GM23248 (cell line): ENCODE measurements around the gene AP3D1. TPM values are rescaled to one million over a fixed set of nuclear protein-coding genes. Genes with fewer than 3 reads are reported as not detected.

Source experiments
- DNase-seq: peaks from one replicate; pipeline ENCODE4 v3.0.0-alpha.2; 2015
- H2AFZ ChIP-seq: fragments of 200-600 bp; sonication (generic); 2 replicates; pipeline ENCODE4 v1.6.1; 2016; ENCODE audit warnings: antibody characterized with exemption
- H3F3A ChIP-seq: fragments of 200-600 bp; sonication (generic); 2 replicates; pipeline ENCODE4 v1.6.1; 2016; ENCODE audit warnings: mild to moderate bottlenecking, antibody characterized with exemption, mixed run types; ENCODE audit not compliant: insufficient read depth
- H3K27ac ChIP-seq: fragments of 200-600 bp; sonication (generic); 2 replicates; pipeline ENCODE4 v1.5.1; 2016; ENCODE audit warnings: mild to moderate bottlenecking
- H3K27me3 ChIP-seq: fragments of 200-600 bp; sonication (generic); replicated peaks from 2 replicates; pipeline ENCODE4 v1.6.1; 2016; ENCODE audit warnings: mild to moderate bottlenecking; ENCODE audit not compliant: insufficient read depth
- H3K36me3 ChIP-seq: fragments of 200-600 bp; sonication (generic); 2 replicates; pipeline ENCODE4 v1.6.1; 2016; ENCODE audit warnings: low read depth, mild to moderate bottlenecking
- H3K4me1 ChIP-seq: fragments of 200-600 bp; sonication (generic); 2 replicates; pipeline ENCODE4 v1.6.1; 2016; ENCODE audit warnings: mild to moderate bottlenecking; ENCODE audit not compliant: insufficient read depth
- H3K4me2 ChIP-seq: fragments of 200-600 bp; sonication (generic); one replicate; pipeline ENCODE4 v1.6.1; 2016; ENCODE audit warnings: mild to moderate bottlenecking; ENCODE audit not compliant: unreplicated experiment
- H3K4me3 ChIP-seq: fragments of 200-600 bp; sonication (generic); 2 replicates; pipeline ENCODE4 v1.5.1; 2016; ENCODE audit warnings: mild to moderate bottlenecking
- H3K79me2 ChIP-seq: fragments of 200-600 bp; sonication (generic); 2 replicates; pipeline ENCODE4 v1.6.1; 2016; ENCODE audit warnings: mild to moderate bottlenecking; ENCODE audit not compliant: insufficient read depth
- H3K9ac ChIP-seq: fragments of 200-600 bp; sonication (generic); 2 replicates; pipeline ENCODE4 v1.6.1; 2016; ENCODE audit warnings: mild to moderate bottlenecking
- H3K9me2 ChIP-seq: fragments of 200-600 bp; sonication (generic); 2 replicates; pipeline ENCODE4 v1.6.1; 2016; ENCODE audit warnings: mixed run types, mild to moderate bottlenecking, moderate library complexity; ENCODE audit not compliant: insufficient read depth
- H3K9me3 ChIP-seq: fragments of 200-600 bp; sonication (generic); one replicate; pipeline ENCODE4 v1.6.1; 2017; ENCODE audit warnings: low read depth
- H4K20me1 ChIP-seq: fragments of 200-600 bp; sonication (generic); 2 replicates; pipeline ENCODE4 v1.6.0; 2016; ENCODE audit not compliant: insufficient read depth
- EZH2 ChIP-seq: fragments of 200-600 bp; sonication (generic); IDR thresholded peaks from 2 replicates; pipeline ENCODE4 v1.6.1; 2018; ENCODE audit warnings: antibody characterized with exemption, mild to moderate bottlenecking; ENCODE audit not compliant: insufficient read depth, poor library complexity, severe bottlenecking
- EZH2phosphoT487 ChIP-seq: fragments of 200-600 bp; sonication (generic); IDR thresholded peaks from 2 replicates; pipeline ENCODE4 v1.6.1; 2018; ENCODE audit warnings: antibody characterized with exemption, moderate library complexity, mild to moderate bottlenecking, low read depth; ENCODE audit not compliant: insufficient read depth
- WGBS, 2 experiments: methylation state at CpG; one replicate each; pipeline ENCODE4 v1.1.6; 2015 to 2017; ENCODE audit warnings: low lambda C conversion rate in 2 of 2, low coverage in 1 of 2; ENCODE audit errors: missing lambda C conversion rate in 2 of 2; 5-methylcytosine and 5-hydroxymethylcytosine counted together
- in situ Hi-C: fragments of 300-500 bp; cut with MboI; formaldehyde crosslinking; loops from 2 replicates; pipeline ENCODE4 v1.15.0; 2020
- polyA plus RNA-seq: library from polyadenylated mRNA; unstranded; fragments of >200 nt; fragmentation: Nextera tagmentation; extraction: Ambion mirVana; gene quantifications from 2 replicates; pipeline ENCODE4 v1.2.1, GENCODE V29; 2016
- total RNA-seq: library from RNA; depleted of rRNA; stranded (reverse); fragments of >200 nt; shearing (Covaris generic); gene quantifications from 2 replicates; pipeline ENCODE4 v1.2.3, GENCODE V29; 2014

Gene AP3D1
- total and polyA plus RNA-seq, 2 experiments from 2014 or later: 79.0 to 97.6 TPM

- no peaks in the 10 kb centered on the region for H4K20me1 ChIP-seq
- no peak for TF ChIP-seq EZH2phosphoT487
- no peak for TF ChIP-seq EZH2
- peak overlapping the region; percentile 63 for H3K4me3 ChIP-seq
- H3K4me1 ChIP-seq: peaks cover 30% of the 10 kb centered on the region
- peak overlapping the region; percentile 65 for H3K4me2 ChIP-seq
- H2AFZ ChIP-seq: peak overlapping the region; percentile 71
- peak; percentile 78 for DNase-seq
- H3K36me3 ChIP-seq: no peaks in the 10 kb centered on the region
- no peaks in the 10 kb centered on the region for H3K9me2 ChIP-seq
- no peaks in the 10 kb centered on the region for H3K79me2 ChIP-seq
- WGBS, 2 experiments: 8 to 23% methylated on average over 7 to 21 of the region's 22 CpGs
- no peaks in the 10 kb centered on the region for H3K27me3 ChIP-seq
- peaks cover 11% of the 10 kb centered on the region for H3F3A ChIP-seq
- H3K9me3 ChIP-seq: no peaks in the 10 kb centered on the region
- peak overlapping the region; percentile 87 for H3K9ac ChIP-seq
- peak overlapping the region; percentile 76 for H3K27ac ChIP-seq
- in situ Hi-C loops: no loop called here
Observed at GRCh38 chr19:2055931-2056836, 95.2 kb downstream of the AP3D1 start.

- no peak overlapping the region for H3K4me3 ChIP-seq
- H3K79me2 ChIP-seq: peaks cover 9% of the 10 kb centered on the region
- H3K4me1 ChIP-seq: peaks cover 18% of the 10 kb centered on the region
- H3K27me3 ChIP-seq: no peaks in the 10 kb centered on the region
- no peak overlapping the region for H3K9ac ChIP-seq
- no peak for TF ChIP-seq EZH2phosphoT487
- TF ChIP-seq EZH2: no peak
- in situ Hi-C loops: no loop called here
- H3K9me3 ChIP-seq: no peaks in the 10 kb centered on the region
- no peak overlapping the region for H3K27ac ChIP-seq
- DNase-seq: no peak
- H4K20me1 ChIP-seq: no peaks in the 10 kb centered on the region
- H3K9me2 ChIP-seq: no peaks in the 10 kb centered on the region
- 74 to 79% methylated on average over 7 to 8 of the region's 8 CpGs for WGBS, 2 experiments
- no peak overlapping the region for H2AFZ ChIP-seq
- H3K36me3 ChIP-seq: no peaks in the 10 kb centered on the region
- no peak overlapping the region for H3K4me2 ChIP-seq
- H3F3A ChIP-seq: 0 out of 2 replicates have a peak, but pooled peaks cover 4% of the 10 kb centered on the region
Observed at GRCh38 chr19:2054763-2055162, 96.6 kb downstream of the AP3D1 start.

GRCh38 chr19:2053601-2054389 is 97.6 kb downstream of the AP3D1 start:
- in situ Hi-C loops: no loop called here
- no peak for TF ChIP-seq EZH2
- no peak for TF ChIP-seq EZH2phosphoT487
- Histone ChIP-seq H3K4me2 (no peak overlapping the region), H2AFZ (no peak overlapping the region), H3K9me3 (no peaks in the 10 kb centered on the region), H3K27me3 (no peaks in the 10 kb centered on the region), H3K9ac (no peak overlapping the region), H3F3A (0 out of 2 replicates have a peak, but pooled peaks cover 4% of the 10 kb centered on the region), H3K36me3 (no peaks in the 10 kb centered on the region), H4K20me1 (peaks cover 5% of the 10 kb centered on the region; the same call in 1 of the 2 replicates), H3K4me3 (no peak overlapping the region), H3K27ac (no peak overlapping the region), H3K79me2 (peaks cover 19% of the 10 kb centered on the region), H3K9me2 (no peaks in the 10 kb centered on the region), H3K4me1 (peaks cover 15% of the 10 kb centered on the region; the same call in 1 of the 2 replicates)
- WGBS, 2 experiments: 92 to 93% methylated on average over 24 of the region's 24 CpGs
- DNase-seq: no peak
